ENCODE measurements around the gene LRRC4C. TPM values are rescaled to one million over a fixed set of nuclear protein-coding genes. Genes with fewer than 3 reads are reported as not detected.

Gene LRRC4C
- total RNA-seq, 1 donor from 2014 or later: not detected

- no peak for DNase-seq (ENCODE audit: low read depth)
Observed at GRCh38 chr11:41267451-41267850, 192.0 kb downstream of the LRRC4C start.

- no peak for DNase-seq (ENCODE audit: low read depth)
Observed at GRCh38 chr11:41256041-41256440, 203.4 kb downstream of the LRRC4C start.

- DNase-seq (ENCODE audit: low read depth): no peak
Observed at GRCh38 chr11:41254966-41255365, 204.5 kb downstream of the LRRC4C start.

GRCh38 chr11:41250408-41250935 lies 209.0 kb downstream of the LRRC4C start:
- no peak for DNase-seq (ENCODE audit: low read depth)

- DNase-seq (ENCODE audit: low read depth): no peak
Observed at GRCh38 chr11:41247621-41248020, 211.8 kb downstream of the LRRC4C start.

GRCh38 chr11:41246399-41246745 lies 213.1 kb downstream of the LRRC4C start:
- no peak for DNase-seq (ENCODE audit: low read depth)

- DNase-seq (ENCODE audit: low read depth): no peak
Observed at GRCh38 chr11:41245704-41246398, 213.6 kb downstream of the LRRC4C start.

GRCh38 chr11:41245184-41245583 lies 214.3 kb downstream of the LRRC4C start:
- no peak for DNase-seq (ENCODE audit: low read depth)

GRCh38 chr11:41237382-41237781 lies 222.1 kb downstream of the LRRC4C start:
- no peak for DNase-seq (ENCODE audit: low read depth)

- no peak for DNase-seq (ENCODE audit: low read depth)
Observed at GRCh38 chr11:41235668-41236067, 223.8 kb downstream of the LRRC4C start.

- DNase-seq (ENCODE audit: low read depth): no peak
Observed at GRCh38 chr11:41225856-41226633, 233.4 kb downstream of the LRRC4C start.

- no peak for DNase-seq (ENCODE audit: low read depth)
Observed at GRCh38 chr11:41222236-41222635, 237.2 kb downstream of the LRRC4C start.

GRCh38 chr11:41206388-41206787 lies 253.1 kb downstream of the LRRC4C start:
- DNase-seq (ENCODE audit: low read depth): no peak

- no peak for DNase-seq (ENCODE audit: low read depth)
Observed at GRCh38 chr11:41201156-41201555, 258.3 kb downstream of the LRRC4C start.

GRCh38 chr11:41190437-41191082 lies 268.9 kb downstream of the LRRC4C start:
- DNase-seq (ENCODE audit: low read depth): no peak

- no peak for DNase-seq (ENCODE audit: low read depth)
Observed at GRCh38 chr11:41189701-41190436, 269.6 kb downstream of the LRRC4C start.

- no peak for DNase-seq (ENCODE audit: low read depth)
Observed at GRCh38 chr11:41177791-41178190, 281.7 kb downstream of the LRRC4C start.

- DNase-seq (ENCODE audit: low read depth): no peak
Observed at GRCh38 chr11:41175304-41175972, 284.0 kb downstream of the LRRC4C start.

GRCh38 chr11:41146326-41146725 lies 313.1 kb downstream of the LRRC4C start:
- no peak for DNase-seq (ENCODE audit: low read depth)

- no peak for DNase-seq (ENCODE audit: low read depth)
Observed at GRCh38 chr11:41145420-41145819, 314.0 kb downstream of the LRRC4C start.

- no peak for DNase-seq (ENCODE audit: low read depth)
Observed at GRCh38 chr11:41134971-41135370, 324.5 kb downstream of the LRRC4C start.

All from myocyte (in vitro differentiated cells).